Heart left ventricle (tissue), 13 donors: ENCODE results near the gene USP1.

Experiments
- POLR2A ChIP-seq, 2 donors: fragments of 450-650 bp; IDR thresholded peaks; one replicate each; pipeline ENCODE4 v1.6.1; 2017; ENCODE audit warnings: antibody characterized with exemption in 2 of 2, mild to moderate bottlenecking in 2 of 2, moderate library complexity in 2 of 2
- TF ChIP-seq, protein P1 (sequence below), 12 donors: fragments of 200-600 bp; sonication (generic) in 4 of 12; IDR thresholded peaks; one replicate each; pipeline versions ENCODE4 v1.5.0 to v1.8.0; 2018 to 2022; ENCODE audit warnings: antibody characterized with exemption in 12 of 12, mild to moderate bottlenecking in 5 of 12
- donor health status: ischemic (EF 13 %, LVEDD 7.1; RV severe dilation, severe dysfunction).
- donor health status: DM: no; HTN: yes; CAD: no.
- donor health status: DM: no; HTN: no; CAD: no.
- donor health status: ischemic (EF 25% LVEDD 6.9; RV normal size, moderate dysfunction).
- donor health status: ischemic (EF 25% LVEDD 5.7; RV mildly dilated, moderate dysfunction).
- donor health status: ischemic (EF 35%, LVEDD 5.7; RV mildly dilated, moderate dysfunction).
- donor health status: nonischemic (EF 11% LVEDD 7.7; RV severe dilation, severe dysfunction).
- donor health status: DM: yes; HTN: yes; CAD: no.
- donor health status: PGD.
- donor health status: ischemic (EF 29% LVEDD 5.4; RV normal size, mild dysfunction).
- donor health status: nonischemic (EF 23%, LVEDD 6.1; RV moderate dilation, normal function).

DNA sequence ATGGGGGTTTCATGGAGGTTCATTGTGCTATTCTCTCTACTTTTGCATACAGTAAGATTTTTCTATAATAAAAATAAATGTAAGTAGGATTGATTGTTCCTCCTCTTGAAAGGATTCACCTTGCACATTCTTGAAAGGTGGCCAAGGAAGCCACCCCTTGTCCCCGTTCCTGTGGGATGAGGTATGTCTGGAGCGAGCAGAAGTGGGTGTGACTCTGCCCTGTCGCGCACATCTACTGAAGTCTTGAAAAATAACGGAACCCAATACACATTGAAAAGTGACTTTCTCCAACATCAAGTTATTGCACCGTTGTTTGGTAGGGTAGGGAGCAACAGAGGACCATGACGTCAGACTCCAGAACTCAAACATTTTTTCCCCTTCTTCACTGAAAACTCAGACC lies 46.8 kb upstream of the USP1 start:
- no peak for TF ChIP-seq POLR2A (IDR thresholded peaks at IDR 0.05)
- TF ChIP-seq, protein P1, sequence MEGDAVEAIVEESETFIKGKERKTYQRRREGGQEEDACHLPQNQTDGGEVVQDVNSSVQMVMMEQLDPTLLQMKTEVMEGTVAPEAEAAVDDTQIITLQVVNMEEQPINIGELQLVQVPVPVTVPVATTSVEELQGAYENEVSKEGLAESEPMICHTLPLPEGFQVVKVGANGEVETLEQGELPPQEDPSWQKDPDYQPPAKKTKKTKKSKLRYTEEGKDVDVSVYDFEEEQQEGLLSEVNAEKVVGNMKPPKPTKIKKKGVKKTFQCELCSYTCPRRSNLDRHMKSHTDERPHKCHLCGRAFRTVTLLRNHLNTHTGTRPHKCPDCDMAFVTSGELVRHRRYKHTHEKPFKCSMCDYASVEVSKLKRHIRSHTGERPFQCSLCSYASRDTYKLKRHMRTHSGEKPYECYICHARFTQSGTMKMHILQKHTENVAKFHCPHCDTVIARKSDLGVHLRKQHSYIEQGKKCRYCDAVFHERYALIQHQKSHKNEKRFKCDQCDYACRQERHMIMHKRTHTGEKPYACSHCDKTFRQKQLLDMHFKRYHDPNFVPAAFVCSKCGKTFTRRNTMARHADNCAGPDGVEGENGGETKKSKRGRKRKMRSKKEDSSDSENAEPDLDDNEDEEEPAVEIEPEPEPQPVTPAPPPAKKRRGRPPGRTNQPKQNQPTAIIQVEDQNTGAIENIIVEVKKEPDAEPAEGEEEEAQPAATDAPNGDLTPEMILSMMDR (IDR thresholded peaks at IDR 0.05): no peak
